DMS153 treated with DMSO at 0.1 percent for 48 hours (cell line): ENCODE measurements around the gene TEKTIP1.
"Not testable (repeated sequence)": the region's sequence is repeated elsewhere in the genome, so short reads cannot be mapped to it uniquely, and the experiment has no call there.

Experiments
- DNase-seq: peaks from one replicate; lab custom pipeline; 2025; ENCODE audit not compliant: unreplicated experiment; lab: John Stamatoyannopoulos, UW

The TEKTIP1 gene

DNA sequence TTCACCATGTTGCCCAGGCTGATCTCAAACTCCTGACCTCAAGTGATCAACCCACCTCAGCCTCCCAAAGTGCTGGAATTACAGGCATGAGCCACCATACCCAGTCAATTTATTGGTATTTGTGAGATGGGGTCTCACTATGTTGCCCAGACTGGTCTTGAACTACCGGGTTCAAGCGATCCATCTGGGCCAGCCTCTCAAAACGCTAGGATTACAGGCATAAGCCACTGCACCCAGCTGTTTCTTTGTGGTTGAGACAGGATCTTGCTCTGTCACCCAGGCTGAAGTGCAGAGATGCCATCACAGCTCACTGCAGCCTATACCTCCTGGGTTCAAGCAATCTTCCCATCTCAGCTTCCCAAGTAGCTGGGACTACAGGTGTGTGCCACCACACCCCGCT lies 42.8 kb downstream of the TEKTIP1 start:
- DNase-seq = not testable (repeated sequence)

- not testable (repeated sequence) for DNase-seq
Observed at GRCh38 chr19:3584036-3584802, 45.2 kb downstream of the TEKTIP1 start.

DNA sequence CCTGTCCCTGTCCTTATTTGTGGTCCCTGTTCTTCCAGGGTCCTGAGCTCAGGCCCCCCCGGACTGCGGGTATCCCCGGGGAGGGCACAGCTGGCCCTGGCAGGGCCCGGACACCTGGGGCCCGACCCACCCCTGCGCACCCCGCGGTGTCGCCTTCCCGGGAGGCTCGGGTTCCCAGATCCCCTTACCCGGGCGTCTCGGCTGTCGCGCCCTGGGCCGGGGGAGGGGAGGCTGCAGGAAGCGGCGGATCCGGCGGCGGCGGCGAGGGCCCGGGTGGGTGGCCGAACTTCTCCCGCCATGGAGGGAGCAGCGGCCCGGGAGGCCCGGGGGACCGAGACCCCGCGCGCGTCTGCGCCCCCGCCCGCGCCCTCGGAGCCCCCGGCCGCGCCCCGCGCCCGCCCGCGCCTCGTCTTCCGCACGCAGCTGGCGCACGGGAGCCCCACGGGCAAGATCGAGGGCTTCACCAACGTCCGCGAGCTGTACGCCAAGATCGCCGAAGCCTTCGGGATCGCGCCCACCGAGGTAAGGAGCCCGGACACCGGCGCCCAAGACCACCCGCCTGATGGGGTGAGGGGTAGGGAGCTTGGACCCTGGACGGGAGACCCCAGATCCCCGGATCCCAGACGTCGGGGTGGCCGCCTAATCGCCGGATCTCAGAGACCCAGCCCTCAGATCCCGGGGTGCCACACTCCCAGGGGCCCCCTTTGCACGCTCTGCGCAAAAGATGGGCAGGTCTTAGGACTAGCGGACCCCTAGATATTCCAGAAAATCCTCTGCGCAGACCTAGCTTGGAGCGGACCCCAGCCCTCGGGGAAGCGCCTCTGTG lies 46.5 kb downstream of the TEKTIP1 start, which contains the start of gene GIPC3:
GIPC3 (plus strand) TSS at position 178 of the 826 bp plus-strand sequence; CDS start at position 298, 120 bp downstream.
- no peak for DNase-seq

- DNase-seq = no peak
Observed at GRCh38 chr19:3586127-3586626, 47.2 kb downstream of the TEKTIP1 start.

DNA sequence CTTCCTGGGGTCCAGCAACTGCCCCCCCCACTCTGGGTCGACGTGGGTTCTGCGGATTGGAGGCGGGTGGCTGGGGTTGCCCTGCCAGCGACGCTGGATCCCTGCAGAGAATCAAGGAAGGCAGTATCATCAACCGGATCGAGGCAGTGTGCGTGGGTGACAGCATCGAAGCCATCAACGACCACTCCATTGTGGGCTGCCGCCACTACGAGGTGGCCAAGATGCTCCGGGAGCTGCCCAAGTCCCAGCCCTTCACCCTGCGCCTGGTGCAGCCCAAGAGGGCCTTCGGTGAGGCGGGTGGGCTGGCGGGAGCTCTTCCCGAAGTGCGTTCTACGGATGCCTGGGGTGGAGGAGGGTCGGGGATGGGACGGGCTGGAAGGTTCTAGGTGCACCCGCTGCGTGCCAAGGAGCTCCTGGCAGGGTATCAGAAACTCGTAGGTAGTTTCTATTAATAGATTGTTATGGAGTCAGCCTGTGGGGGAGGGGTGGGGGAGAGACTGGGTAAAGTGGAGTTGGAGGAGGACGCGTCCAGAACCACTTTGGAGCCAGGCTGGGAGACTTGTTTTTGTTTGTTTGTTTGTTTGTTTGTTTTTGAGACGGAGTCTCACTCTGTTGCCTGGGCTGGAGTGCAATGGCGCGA lies 47.9 kb downstream of the TEKTIP1 start:
- DNase-seq = no peak

DNA sequence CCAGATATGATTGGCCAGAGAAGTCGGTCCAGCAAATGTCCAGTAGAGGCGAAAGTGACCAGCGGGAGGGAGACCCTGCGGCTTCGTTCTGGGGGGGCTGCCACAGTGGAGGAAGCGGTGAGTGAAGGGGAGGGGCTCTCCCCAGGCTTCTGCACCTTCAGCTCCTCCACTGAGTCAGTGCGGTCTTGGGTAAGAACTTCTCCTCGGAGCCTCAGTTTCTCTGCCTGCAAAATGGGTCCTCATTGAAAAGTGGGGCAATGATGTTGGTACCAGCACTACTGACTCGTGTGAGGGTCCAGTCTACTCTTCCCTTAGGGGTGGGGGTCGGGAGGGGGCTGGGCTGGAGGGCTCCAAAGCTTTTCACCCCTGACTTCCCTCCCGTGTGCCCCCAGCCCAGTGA lies 50.5 kb downstream of the TEKTIP1 start:
- DNase-seq = no peak

DNA sequence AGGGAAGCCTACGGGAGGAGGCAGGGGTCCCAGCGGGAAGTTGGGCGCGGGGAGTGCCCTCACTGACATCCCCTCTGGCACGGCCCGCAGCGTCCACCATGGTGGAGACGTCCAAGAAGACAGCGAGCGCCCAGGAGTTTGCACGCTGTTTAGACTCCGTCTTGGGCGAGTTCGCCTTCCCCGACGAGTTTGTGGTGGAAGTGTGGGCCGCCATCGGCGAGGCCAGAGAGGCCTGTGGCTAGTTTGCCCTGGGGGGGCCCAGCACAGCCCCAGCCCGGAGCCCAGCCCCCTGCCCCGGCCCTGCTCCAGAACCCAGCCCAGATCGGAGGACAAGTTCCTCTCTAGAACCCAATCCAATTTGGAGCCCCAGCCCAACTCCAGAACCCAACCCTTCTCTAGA lies 51.0 kb downstream of the TEKTIP1 start:
- no peak for DNase-seq

DNA sequence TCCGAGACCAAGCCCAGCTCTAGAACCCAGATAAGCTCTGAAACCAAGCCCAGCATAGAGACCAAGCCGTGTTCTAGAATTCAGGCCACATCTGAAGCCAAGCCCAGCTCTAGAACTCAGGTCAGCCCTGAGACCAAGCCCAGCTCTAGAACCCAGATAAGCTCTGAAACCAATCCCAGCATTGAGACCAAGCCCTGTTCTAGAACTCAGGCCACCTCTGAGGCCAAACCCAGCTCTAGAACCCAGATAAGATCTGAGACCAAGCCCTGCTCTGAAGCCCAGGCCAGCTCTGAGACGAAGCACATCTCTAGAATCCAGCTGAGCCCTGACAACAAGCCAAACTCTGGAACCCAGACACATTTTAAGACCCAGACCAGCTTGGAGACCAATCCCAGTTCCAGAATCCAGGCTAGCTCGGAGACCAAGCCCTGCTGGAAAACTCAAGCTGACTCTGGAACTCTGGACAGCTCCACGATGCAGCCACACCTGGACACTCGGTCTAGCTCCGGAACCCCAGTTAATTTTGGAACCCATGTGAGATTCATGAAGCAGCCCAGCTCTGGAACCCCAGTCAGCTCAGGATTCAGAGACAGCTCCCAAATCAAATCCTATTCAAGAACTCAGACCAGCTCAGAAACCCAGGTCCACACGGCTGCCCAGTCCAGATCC lies 52.2 kb downstream of the TEKTIP1 start:
- no peak for DNase-seq

DNA sequence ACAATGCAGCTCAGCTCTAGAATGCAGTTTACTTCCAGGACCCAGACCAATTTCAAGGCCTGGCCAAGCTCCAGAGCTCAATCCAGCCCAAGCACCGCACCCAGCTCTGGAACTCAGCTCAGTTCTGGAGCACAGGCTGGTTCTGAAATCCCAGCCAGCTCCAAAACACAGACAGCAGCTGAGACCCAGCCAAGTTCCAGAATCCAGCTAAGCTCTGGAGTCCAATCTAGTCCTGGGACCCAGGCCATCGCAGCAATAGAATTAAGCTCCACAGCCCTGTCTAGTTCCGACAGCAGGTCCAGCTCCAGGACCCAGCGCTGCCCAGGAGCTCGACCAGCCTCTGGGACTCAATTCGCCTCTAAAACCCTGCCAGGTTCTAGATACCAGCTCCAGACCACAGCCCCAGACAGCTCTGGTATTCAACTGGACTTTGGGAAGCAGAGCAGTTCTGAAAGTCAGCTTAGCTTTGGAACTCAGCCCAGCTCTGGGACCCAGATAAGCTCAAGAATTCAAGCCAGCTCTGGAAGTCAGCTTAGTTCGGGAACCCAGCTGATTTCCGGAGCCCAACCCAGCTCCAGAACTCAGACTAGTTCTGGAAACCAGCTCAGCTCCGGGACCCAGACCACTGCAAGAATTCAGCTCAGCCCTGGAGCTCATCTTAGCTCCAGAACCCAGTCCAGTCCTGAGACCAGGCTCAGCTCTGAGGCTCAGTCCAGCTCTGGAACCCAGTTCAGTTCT lies 53.1 kb downstream of the TEKTIP1 start:
- no peak for DNase-seq

DNA sequence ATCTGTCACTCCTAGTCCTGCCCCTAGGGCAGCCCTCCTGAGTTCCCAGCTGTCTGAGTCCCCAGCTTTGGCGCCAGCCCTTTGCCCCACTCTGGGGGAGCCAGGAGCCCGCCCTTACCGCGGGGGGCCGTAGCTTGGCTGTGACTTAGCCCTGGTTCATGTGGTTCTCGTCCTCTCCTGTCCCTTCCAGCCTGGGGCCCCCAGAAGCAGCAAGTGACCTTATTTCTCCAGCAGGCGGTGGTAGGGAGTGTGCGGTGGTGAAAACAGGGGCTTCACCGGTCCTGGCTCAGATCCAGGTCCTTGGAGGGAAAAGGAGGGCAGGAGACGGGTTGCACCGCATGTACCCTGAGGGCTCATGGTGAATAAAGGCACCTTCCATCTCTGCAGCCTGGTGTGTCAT lies 54.2 kb downstream of the TEKTIP1 start:
- no peak for DNase-seq
